B cell (primary cell): ENCODE results near the gene TCF7L2.

Experiments used
- EZH2 ChIP-seq: IDR thresholded peaks from 2 replicates; pipeline ENCODE4 v1.6.1; 2012; ENCODE audit warnings: borderline replicate concordance, low read depth, mild to moderate bottlenecking, moderate library complexity, low read length; ENCODE audit not compliant: insufficient read depth, poor library complexity, severe bottlenecking
- TF ChIP-seq, protein P1 (sequence below): fragments of 200-600 bp; IDR thresholded peaks from one replicate; pipeline ENCODE4 v1.8.0; 2022; ENCODE audit warnings: antibody characterized with exemption, mild to moderate bottlenecking

DNA sequence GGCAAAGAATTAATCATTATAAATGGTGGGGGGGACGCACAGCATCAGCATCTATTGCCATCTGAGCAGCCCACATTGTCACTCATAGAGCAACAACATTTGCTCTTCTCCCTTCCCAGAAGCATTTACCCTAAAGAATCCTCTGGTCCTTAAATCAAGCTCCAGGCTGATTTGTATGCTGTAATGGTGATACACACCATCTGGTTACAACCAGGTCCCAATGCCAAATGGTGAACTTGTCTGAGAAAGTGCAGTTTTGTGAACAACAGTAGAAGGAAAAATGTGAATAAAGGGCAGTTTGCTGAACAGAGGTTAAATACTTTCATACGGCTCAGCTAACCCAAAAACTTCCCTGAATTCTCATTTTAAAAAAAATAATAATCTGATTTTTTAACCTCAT is 38.8 kb upstream of the TCF7L2 start:
- TF ChIP-seq, protein P1, sequence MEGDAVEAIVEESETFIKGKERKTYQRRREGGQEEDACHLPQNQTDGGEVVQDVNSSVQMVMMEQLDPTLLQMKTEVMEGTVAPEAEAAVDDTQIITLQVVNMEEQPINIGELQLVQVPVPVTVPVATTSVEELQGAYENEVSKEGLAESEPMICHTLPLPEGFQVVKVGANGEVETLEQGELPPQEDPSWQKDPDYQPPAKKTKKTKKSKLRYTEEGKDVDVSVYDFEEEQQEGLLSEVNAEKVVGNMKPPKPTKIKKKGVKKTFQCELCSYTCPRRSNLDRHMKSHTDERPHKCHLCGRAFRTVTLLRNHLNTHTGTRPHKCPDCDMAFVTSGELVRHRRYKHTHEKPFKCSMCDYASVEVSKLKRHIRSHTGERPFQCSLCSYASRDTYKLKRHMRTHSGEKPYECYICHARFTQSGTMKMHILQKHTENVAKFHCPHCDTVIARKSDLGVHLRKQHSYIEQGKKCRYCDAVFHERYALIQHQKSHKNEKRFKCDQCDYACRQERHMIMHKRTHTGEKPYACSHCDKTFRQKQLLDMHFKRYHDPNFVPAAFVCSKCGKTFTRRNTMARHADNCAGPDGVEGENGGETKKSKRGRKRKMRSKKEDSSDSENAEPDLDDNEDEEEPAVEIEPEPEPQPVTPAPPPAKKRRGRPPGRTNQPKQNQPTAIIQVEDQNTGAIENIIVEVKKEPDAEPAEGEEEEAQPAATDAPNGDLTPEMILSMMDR, result no peak
- TF ChIP-seq EZH2, result no peak
